Neuronal stem cell (in vitro differentiated cells): ENCODE measurements around the gene CRACR2B.

Experiments used
- DNase-seq: peaks from one replicate; pipeline ENCODE4 v3.0.0-alpha.2; 2013; ENCODE audit warnings: low spot score
- H2AFZ ChIP-seq: one replicate; pipeline ENCODE4 v1.6.1; 2013; ENCODE audit warnings: mild to moderate bottlenecking, low read length, inconsistent platforms
- H2AK5ac ChIP-seq: 2 replicates; pipeline ENCODE4 v1.6.1; 2013; ENCODE audit warnings: low read depth, mild to moderate bottlenecking, inconsistent platforms, low read length, moderate library complexity, mixed read lengths
- H2BK120ac ChIP-seq: 2 replicates; pipeline ENCODE4 v1.6.1; 2013; ENCODE audit warnings: low read depth, mild to moderate bottlenecking, inconsistent platforms, low read length, moderate library complexity, mixed read lengths
- H2BK12ac ChIP-seq: one replicate; pipeline ENCODE4 v1.6.1; 2013; ENCODE audit warnings: low read length, inconsistent platforms
- H2BK15ac ChIP-seq: 2 replicates; pipeline ENCODE4 v1.6.1; 2013; ENCODE audit warnings: mild to moderate bottlenecking, low read length, inconsistent platforms, mixed read lengths
- H2BK5ac ChIP-seq: one replicate; pipeline ENCODE4 v1.6.1; 2013; ENCODE audit warnings: inconsistent platforms, mild to moderate bottlenecking, low read length, moderate library complexity
- H3K14ac ChIP-seq: one replicate; pipeline ENCODE4 v1.6.1; 2013; ENCODE audit warnings: low read length, inconsistent platforms
- H3K18ac ChIP-seq: 2 replicates; pipeline ENCODE4 v1.6.1; 2013; ENCODE audit warnings: low read length, inconsistent platforms
- H3K23ac ChIP-seq: 2 replicates; pipeline ENCODE4 v1.6.1; 2013; ENCODE audit warnings: low read depth, mild to moderate bottlenecking, mixed read lengths, low read length, inconsistent platforms; ENCODE audit not compliant: poor library complexity
- H3K27ac ChIP-seq: replicated peaks from 3 replicates; pipeline ENCODE4 v1.5.1; 2013; ENCODE audit warnings: low read length, inconsistent platforms
- H3K27me3 ChIP-seq, 3 experiments: 2 replicates each; pipeline ENCODE4 v1.6.1; 2013; ENCODE audit warnings: low read length in 3 of 3, mild to moderate bottlenecking in 2 of 3, inconsistent platforms in 1 of 3, low read depth in 1 of 3, mixed read lengths in 1 of 3, moderate library complexity in 1 of 3; ENCODE audit not compliant: control insufficient read depth in 3 of 3, insufficient read depth in 3 of 3
- H3K36me3 ChIP-seq, 2 donors: replicated peaks in 1 of 2; 2 replicates each; pipeline ENCODE4 v1.6.1; 2013; ENCODE audit warnings: low read length in 2 of 2; ENCODE audit not compliant: control insufficient read depth in 2 of 2, insufficient read depth in 2 of 2
- H3K4ac ChIP-seq: 2 replicates; pipeline ENCODE4 v1.6.1; 2013; ENCODE audit warnings: inconsistent platforms, mild to moderate bottlenecking, low read length, moderate library complexity
- H3K4me1 ChIP-seq, 2 donors: 1 replicate in 1 of 2; 2 replicates in 1 of 2; pipeline ENCODE4 v1.6.1; 2013; ENCODE audit warnings: low read length in 2 of 2, low read depth in 1 of 2; ENCODE audit not compliant: control insufficient read depth in 2 of 2, insufficient read depth in 1 of 2
- H3K4me2 ChIP-seq: one replicate; pipeline ENCODE4 v1.6.1; 2013; ENCODE audit warnings: mild to moderate bottlenecking, low read length, inconsistent platforms; ENCODE audit not compliant: insufficient read depth, poor library complexity, severe bottlenecking
- H3K4me3 ChIP-seq, 2 donors: 2 replicates each; pipeline ENCODE4 v1.5.1; 2013; ENCODE audit warnings: low read length in 2 of 2, mild to moderate bottlenecking in 2 of 2, inconsistent platforms in 1 of 2, moderate library complexity in 1 of 2
- H3K79me1 ChIP-seq: one replicate; pipeline ENCODE4 v1.6.1; 2013; ENCODE audit warnings: low read depth, mild to moderate bottlenecking, inconsistent platforms, low read length, moderate library complexity
- H3K9ac ChIP-seq: one replicate; pipeline ENCODE4 v1.6.1; 2013; ENCODE audit warnings: mild to moderate bottlenecking, low read depth, low read length, inconsistent platforms; ENCODE audit not compliant: poor library complexity
- H3K9me3 ChIP-seq, 2 donors: replicated peaks in 1 of 2; 2 replicates each; pipeline versions ENCODE3 to v1.6.1; 2013; ENCODE audit warnings: low read length in 2 of 2, mild to moderate bottlenecking in 2 of 2, inconsistent platforms in 1 of 2, low read depth in 1 of 2, mixed read lengths in 1 of 2, moderate library complexity in 1 of 2; ENCODE audit not compliant: control insufficient read depth in 2 of 2, insufficient read depth in 1 of 2
- H4K8ac ChIP-seq: one replicate; pipeline ENCODE4 v1.6.1; 2013; ENCODE audit warnings: low read depth, mild to moderate bottlenecking, inconsistent platforms, low read length, moderate library complexity
- H4K91ac ChIP-seq: one replicate; pipeline ENCODE4 v1.6.1; 2013; ENCODE audit warnings: low read length, low read depth, mild to moderate bottlenecking, inconsistent platforms; ENCODE audit not compliant: poor library complexity
- WGBS, 2 donors: extraction: QIAGEN DNeasy Blood & Tissue Kit; methylation state at CpG; one replicate each; pipeline ENCODE4 v1.1.7; 2013; ENCODE audit warnings: missing lambda C conversion rate in 2 of 2, mixed read lengths in 1 of 2; ENCODE audit not compliant: insufficient read length in 2 of 2, insufficient replicate concordance in 1 of 2; ENCODE audit errors: extremely low coverage in 2 of 2; 5-methylcytosine and 5-hydroxymethylcytosine counted together

The CRACR2B gene

GRCh38 chr11:839875-840617 is 12.3 kb downstream of the CRACR2B start:
- no peak overlapping the region for H2AFZ ChIP-seq
- no peak overlapping the region for H3K4me2 ChIP-seq
- H2AK5ac ChIP-seq: peak overlapping the region; percentile 68
- H3K4ac ChIP-seq: no peak overlapping the region
- peak overlapping the region; percentile 8 for H3K23ac ChIP-seq
- H4K91ac ChIP-seq: no peak overlapping the region
- H3K14ac ChIP-seq: no peak overlapping the region
- no peak for DNase-seq
- H3K9ac ChIP-seq: peak overlapping the region; percentile 70
- H3K27me3 ChIP-seq: no peaks in the 10 kb centered on the region
- H3K4me3 ChIP-seq: peak overlapping the region in 1 of 2 donors; percentile 96
- H3K79me1 ChIP-seq: peaks cover 33% of the 10 kb centered on the region
- H3K36me3 ChIP-seq: peaks cover 48 to 58% of the 10 kb centered on the region in 2 donors
- H3K4me1 ChIP-seq: peaks cover 16% of the 10 kb centered on the region in 2 donors
- no peak overlapping the region for H2BK15ac ChIP-seq
- no peak overlapping the region for H4K8ac ChIP-seq
- no peak overlapping the region for H3K18ac ChIP-seq
- no peak overlapping the region for H2BK5ac ChIP-seq
- no peak overlapping the region for H2BK120ac ChIP-seq
- no peaks in the 10 kb centered on the region for H3K9me3 ChIP-seq
- H3K27ac ChIP-seq: no peak overlapping the region
- H2BK12ac ChIP-seq: peak overlapping the region; percentile 58
- WGBS, 2 donors: no CpG with 5 or more reads among the region's 25 CpGs

- H3K14ac ChIP-seq: peak overlapping the region; percentile 89
- no peak overlapping the region for H3K4ac ChIP-seq
- peak overlapping the region; percentile 99 for H3K18ac ChIP-seq
- H2BK5ac ChIP-seq: peak overlapping the region; percentile 99
- peak overlapping the region; percentile 83 for H3K4me2 ChIP-seq
- peak overlapping the region; percentile 49 for H2BK15ac ChIP-seq
- peak overlapping the region; percentile 99 for H2AFZ ChIP-seq
- H3K4me3 ChIP-seq: peak overlapping the region; percentile 96
- H3K36me3 ChIP-seq: peaks cover 40 to 45% of the 10 kb centered on the region in 2 donors
- H2BK12ac ChIP-seq: no peak overlapping the region
- H3K27ac ChIP-seq: peak overlapping the region; percentile 22
- H2BK120ac ChIP-seq: peak overlapping the region; percentile 81
- whole genome bisulfite sequencing, 2 donors: no CpG with 5 or more reads among the region's 27 CpGs
- no peak overlapping the region for H4K8ac ChIP-seq
- H2AK5ac ChIP-seq: peak overlapping the region; percentile 84
- H3K9me3 ChIP-seq: no peaks in the 10 kb centered on the region
- DNase-seq: no peak
- H4K91ac ChIP-seq: no peak overlapping the region
- H3K4me1 ChIP-seq: peaks cover 23 to 28% of the 10 kb centered on the region in 2 donors
- peaks cover 29% of the 10 kb centered on the region for H3K79me1 ChIP-seq
- H3K27me3 ChIP-seq: no peaks in the 10 kb centered on the region
- H3K9ac ChIP-seq: peak overlapping the region; percentile 98
- peak overlapping the region; percentile 89 for H3K23ac ChIP-seq
Observed at GRCh38 chr11:841981-842369, 14.3 kb downstream of the CRACR2B start.

- peak within 1 kb of the TSS; percentile 96 for H3K4me3 ChIP-seq
- peak within 1 kb of the TSS; percentile 69 for H2BK12ac ChIP-seq
- peaks cover 35 to 40% of the 10 kb centered on the region in 2 donors for H3K36me3 ChIP-seq
- no CpG with 5 or more reads among the region's 87 CpGs for WGBS, 2 donors
- no peaks in the 10 kb centered on the region for H3K9me3 ChIP-seq
- peak within 1 kb of the TSS; percentile 98 for H2BK15ac ChIP-seq
- peak within 1 kb of the TSS; percentile 100 for H2AK5ac ChIP-seq
- H3K79me1 ChIP-seq: peaks cover 24% of the 10 kb centered on the region
- peak within 1 kb of the TSS; percentile 84 for H3K27ac ChIP-seq
- peaks cover 23 to 28% of the 10 kb centered on the region in 2 donors for H3K4me1 ChIP-seq
- H3K18ac ChIP-seq: peak within 1 kb of the TSS; percentile 99
- H2BK120ac ChIP-seq: peak within 1 kb of the TSS; percentile 91
- no peaks in the 10 kb centered on the region for H3K27me3 ChIP-seq
- H3K23ac ChIP-seq: peak within 1 kb of the TSS; percentile 89
- peak within 1 kb of the TSS; percentile 72 for H4K91ac ChIP-seq
- peak within 1 kb of the TSS; percentile 89 for H3K14ac ChIP-seq
- H2BK5ac ChIP-seq: peak within 1 kb of the TSS; percentile 99
- DNase-seq: peak; percentile 90
- H4K8ac ChIP-seq: no peak within 1 kb of the TSS
- peak within 1 kb of the TSS; percentile 98 for H3K9ac ChIP-seq
- H3K4ac ChIP-seq: no peak within 1 kb of the TSS
- H3K4me2 ChIP-seq: peak within 1 kb of the TSS; percentile 83
- H2AFZ ChIP-seq: peak within 1 kb of the TSS; percentile 99
Observed at GRCh38 chr11:842370-843002, 14.8 kb downstream of the CRACR2B start, which contains the start of the genes POLR2L and TSPAN4. POLR2L (minus strand) TSS chr11:842529; CDS start chr11:842508, 21 bp downstream. TSPAN4 (plus strand) TSS chr11:842852; CDS start chr11:850305, 7,453 bp downstream.
